Neuron (in vitro differentiated cells): ENCODE data around the gene ADRA2B.

ENCODE experiments used
- H2AFZ ChIP-seq: one replicate; pipeline ENCODE4 v1.6.1; 2013; ENCODE audit warnings: low read depth, mild to moderate bottlenecking, inconsistent platforms, low read length, moderate library complexity
- H3K27me3 ChIP-seq: one replicate; pipeline ENCODE4 v1.6.1; 2013; ENCODE audit warnings: low read length; ENCODE audit not compliant: insufficient read depth
- H3K36me3 ChIP-seq: one replicate; pipeline ENCODE4 v1.6.1; 2013; ENCODE audit warnings: low read length; ENCODE audit not compliant: insufficient read depth
- H3K4me1 ChIP-seq: one replicate; pipeline ENCODE4 v1.6.1; 2013; ENCODE audit warnings: low read length; ENCODE audit not compliant: insufficient read depth
- H3K4me3 ChIP-seq: 2 replicates; pipeline ENCODE4 v1.5.1; 2013; ENCODE audit warnings: mild to moderate bottlenecking, low read length, moderate library complexity
- H3K9me3 ChIP-seq: one replicate; pipeline ENCODE4 v1.6.1; 2013; ENCODE audit warnings: low read length

ADRA2B gene

DNA sequence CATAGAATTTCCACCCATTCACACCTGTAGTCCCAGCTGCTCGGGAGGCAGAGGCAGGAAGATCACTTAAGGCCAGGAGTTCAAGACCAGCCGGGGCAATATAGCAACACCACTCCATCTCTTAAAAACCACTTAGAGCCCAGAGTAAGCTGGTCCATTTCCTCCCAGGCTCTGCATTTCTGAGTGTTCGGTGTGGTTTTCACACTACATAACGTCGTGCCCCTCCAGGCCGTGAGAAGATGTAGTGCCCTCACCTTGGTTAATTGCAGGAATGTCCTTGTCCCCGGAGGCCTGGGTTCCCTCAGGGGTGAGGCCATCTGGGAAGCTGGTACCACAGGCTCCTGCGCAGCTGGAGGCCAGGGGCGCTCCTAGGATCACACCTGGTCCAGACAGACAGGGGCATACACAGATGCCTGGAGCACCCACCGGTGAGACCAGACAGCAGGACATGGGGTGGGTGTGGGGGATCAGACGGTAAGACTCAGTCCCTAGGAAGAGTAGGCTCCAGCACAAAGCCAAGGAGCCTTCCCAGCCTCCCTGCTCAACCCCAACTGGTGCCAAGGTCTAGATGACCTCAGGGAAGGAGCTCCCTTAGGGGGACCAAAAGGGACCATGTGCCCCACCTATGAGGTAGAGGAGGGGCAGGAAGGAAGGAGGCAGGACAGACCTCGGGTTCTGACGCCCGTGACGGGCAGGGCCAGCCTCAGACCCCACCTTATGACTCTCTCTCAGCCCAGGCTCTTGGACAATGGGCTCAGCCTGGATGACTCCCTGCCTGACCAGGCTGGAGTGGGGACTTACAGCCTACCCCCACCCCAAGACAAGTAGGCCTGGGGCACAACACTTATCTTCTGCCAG lies 21.2 kb upstream of the ADRA2B start:
- Histone ChIP-seq H3K27me3 (peaks cover 46% of the 10 kb centered on the region), H2AFZ (no peak overlapping the region), H3K4me3 (no peak overlapping the region), H3K36me3 (no peaks in the 10 kb centered on the region), H3K4me1 (no peaks in the 10 kb centered on the region), H3K9me3 (no peaks in the 10 kb centered on the region)

DNA sequence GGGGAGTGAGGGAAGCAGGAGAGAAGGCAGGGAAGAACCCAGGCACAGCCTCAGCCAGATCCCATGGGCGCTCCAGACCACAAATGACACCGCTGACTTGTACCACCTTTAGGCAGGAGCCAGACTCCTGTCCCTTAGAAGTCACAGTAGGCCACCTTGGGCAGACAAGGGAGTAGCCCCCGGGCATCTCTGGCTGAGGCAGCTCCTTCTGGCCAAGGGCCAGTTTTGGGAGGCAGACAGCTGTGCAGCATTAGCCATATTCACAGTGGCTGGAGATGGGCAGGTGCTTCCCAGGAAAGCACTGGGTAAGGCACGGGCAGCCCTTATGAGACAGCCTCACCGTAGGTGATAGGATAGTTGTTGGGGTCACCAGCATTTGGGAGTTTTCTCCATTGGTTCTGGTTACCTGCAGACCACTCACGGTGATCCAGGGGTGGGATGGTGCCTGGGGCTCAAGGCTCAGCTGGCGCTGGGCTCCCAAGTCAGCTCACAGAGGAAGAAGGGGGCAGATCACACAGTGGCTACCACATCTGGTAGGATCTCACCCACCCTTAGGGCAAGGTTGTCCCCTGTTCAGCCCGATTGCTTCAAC lies 19.9 kb upstream of the ADRA2B start:
- Histone ChIP-seq H3K4me1 (no peaks in the 10 kb centered on the region), H3K9me3 (no peaks in the 10 kb centered on the region), H3K4me3 (no peak overlapping the region), H3K27me3 (peaks cover 48% of the 10 kb centered on the region), H2AFZ (no peak overlapping the region), H3K36me3 (no peaks in the 10 kb centered on the region)

- no peaks in the 10 kb centered on the region for H3K4me1 ChIP-seq
- H3K9me3 ChIP-seq: no peaks in the 10 kb centered on the region
- no peaks in the 10 kb centered on the region for H3K36me3 ChIP-seq
- H3K27me3 ChIP-seq: peaks cover 53% of the 10 kb centered on the region
- H3K4me3 ChIP-seq: no peak overlapping the region
- H2AFZ ChIP-seq: no peak overlapping the region
Observed at GRCh38 chr2:96135621-96136020, 19.2 kb upstream of the ADRA2B start.

DNA sequence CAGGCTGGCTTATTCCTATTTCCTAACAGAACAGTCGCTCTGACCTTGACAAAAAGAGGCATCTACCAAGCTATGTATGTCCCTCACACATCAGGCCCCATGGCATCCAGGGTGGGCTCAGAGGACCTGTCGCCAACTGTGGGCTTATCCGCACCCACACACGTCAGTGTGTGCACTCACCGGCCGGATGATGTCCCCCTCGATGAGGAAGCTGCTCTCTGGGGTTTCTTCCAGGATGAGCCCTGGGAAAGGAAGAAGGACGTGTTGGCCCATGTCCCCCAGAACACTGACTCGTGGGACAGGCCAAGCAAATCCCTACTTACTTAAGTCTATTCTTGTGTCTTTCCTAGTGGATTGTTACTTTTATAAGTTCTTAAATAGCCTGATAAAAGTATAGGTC lies 18.8 kb upstream of the ADRA2B start:
- Histone ChIP-seq H3K36me3 (no peaks in the 10 kb centered on the region), H3K4me1 (no peaks in the 10 kb centered on the region), H3K27me3 (peaks cover 58% of the 10 kb centered on the region), H3K9me3 (no peaks in the 10 kb centered on the region), H2AFZ (no peak overlapping the region), H3K4me3 (no peak overlapping the region)

DNA sequence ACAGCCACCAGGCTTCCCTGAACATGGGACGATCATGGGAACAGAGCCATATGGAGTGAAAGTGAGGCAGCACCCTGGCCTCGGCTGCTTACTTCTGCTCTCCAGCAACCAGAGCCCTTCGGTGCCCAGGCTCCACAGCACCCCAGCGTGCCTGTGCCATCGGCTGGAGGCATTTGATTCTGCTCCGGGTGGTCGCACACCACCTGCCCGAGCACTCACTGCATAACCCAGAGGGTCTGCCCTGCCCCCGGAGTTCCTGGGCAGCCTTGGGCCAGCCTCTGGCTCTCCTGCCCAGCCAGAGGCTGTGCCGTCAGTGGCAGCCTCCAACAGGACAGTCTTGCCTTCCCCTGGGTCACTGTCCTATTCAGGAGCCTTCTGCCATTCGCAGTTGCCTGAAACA lies 18.1 kb upstream of the ADRA2B start:
- H3K27me3 ChIP-seq: peaks cover 61% of the 10 kb centered on the region
- no peak overlapping the region for H2AFZ ChIP-seq
- no peak overlapping the region for H3K4me3 ChIP-seq
- no peaks in the 10 kb centered on the region for H3K9me3 ChIP-seq
- H3K4me1 ChIP-seq: no peaks in the 10 kb centered on the region
- H3K36me3 ChIP-seq: no peaks in the 10 kb centered on the region

- Histone ChIP-seq H3K27me3 (peaks cover 60% of the 10 kb centered on the region), H3K4me1 (no peaks in the 10 kb centered on the region), H3K9me3 (no peaks in the 10 kb centered on the region), H3K4me3 (no peak overlapping the region), H2AFZ (no peak overlapping the region), H3K36me3 (no peaks in the 10 kb centered on the region)
Observed at GRCh38 chr2:96131813-96132745, 15.7 kb upstream of the ADRA2B start.

DNA sequence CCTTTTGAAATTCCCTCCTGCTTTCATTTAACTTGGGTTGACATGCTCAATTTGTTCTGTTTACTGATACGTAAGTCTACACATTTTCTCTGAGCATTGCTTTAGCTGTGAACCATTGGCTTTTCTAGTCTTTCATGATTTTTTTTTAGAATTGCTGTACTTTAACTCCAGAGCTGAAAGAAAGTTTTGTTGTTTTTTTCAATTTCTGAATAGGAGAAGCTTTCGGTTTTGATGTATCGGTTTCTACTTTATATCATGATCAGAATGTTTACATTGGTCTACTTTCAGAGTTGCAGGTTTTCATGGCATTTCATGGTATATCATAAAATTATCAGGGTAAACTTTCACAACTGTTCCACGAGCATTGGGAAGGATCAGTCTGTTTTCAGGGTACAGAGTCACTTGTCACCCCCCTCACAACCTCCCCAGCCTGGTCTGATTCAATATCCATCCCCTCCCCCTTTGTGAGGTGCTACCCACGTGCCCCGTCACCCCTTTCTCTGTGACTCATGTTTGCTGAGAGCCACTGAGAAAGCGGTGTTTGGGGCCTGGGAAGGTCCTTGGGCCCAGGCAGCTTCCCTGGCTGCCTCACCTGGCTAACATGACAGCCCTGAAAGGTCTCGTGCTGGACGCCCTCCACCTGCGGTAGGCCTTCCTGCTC lies 14.9 kb upstream of the ADRA2B start:
- no peaks in the 10 kb centered on the region for H3K36me3 ChIP-seq
- H3K4me3 ChIP-seq: no peak overlapping the region
- peaks cover 61% of the 10 kb centered on the region for H3K27me3 ChIP-seq
- no peaks in the 10 kb centered on the region for H3K4me1 ChIP-seq
- H3K9me3 ChIP-seq: no peaks in the 10 kb centered on the region
- no peak overlapping the region for H2AFZ ChIP-seq

GRCh38 chr2:96130483-96130882 lies 14.1 kb upstream of the ADRA2B start:
- Histone ChIP-seq H3K9me3 (no peaks in the 10 kb centered on the region), H3K4me3 (no peak overlapping the region), H3K4me1 (no peaks in the 10 kb centered on the region), H3K27me3 (peaks cover 53% of the 10 kb centered on the region), H3K36me3 (no peaks in the 10 kb centered on the region), H2AFZ (no peak overlapping the region)

DNA sequence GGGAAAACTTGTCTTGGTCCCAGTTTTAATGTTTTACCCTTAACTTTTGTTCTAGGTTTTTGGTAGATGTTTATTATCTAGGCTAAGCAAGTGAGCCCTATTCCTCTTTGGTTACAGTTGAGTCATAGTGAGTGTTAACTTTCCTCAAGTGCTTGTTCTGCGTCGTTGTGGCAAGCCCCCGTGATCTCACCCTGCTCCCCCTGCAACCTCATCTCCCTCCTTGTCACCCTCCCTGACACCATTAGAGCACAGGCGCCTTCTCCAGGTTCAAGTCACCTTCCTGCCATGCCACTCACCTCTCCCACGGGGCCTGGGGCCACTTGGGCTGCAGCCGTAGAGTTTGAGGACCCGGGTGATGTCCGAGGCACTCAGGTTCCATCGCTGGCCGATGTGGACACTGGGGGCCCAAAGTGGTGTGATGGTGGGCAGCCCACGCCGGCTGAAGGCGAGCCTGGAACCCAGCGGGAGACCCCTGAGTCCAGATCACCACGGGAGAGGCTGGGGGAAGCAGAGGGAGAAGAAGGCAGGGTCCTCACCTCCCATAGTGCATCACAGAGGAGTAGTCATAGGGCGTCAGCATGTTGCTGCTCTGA lies 13.3 kb upstream of the ADRA2B start:
- Histone ChIP-seq H3K9me3 (no peaks in the 10 kb centered on the region), H2AFZ (no peak overlapping the region), H3K36me3 (no peaks in the 10 kb centered on the region), H3K4me1 (no peaks in the 10 kb centered on the region), H3K4me3 (no peak overlapping the region), H3K27me3 (peaks cover 45% of the 10 kb centered on the region)

DNA sequence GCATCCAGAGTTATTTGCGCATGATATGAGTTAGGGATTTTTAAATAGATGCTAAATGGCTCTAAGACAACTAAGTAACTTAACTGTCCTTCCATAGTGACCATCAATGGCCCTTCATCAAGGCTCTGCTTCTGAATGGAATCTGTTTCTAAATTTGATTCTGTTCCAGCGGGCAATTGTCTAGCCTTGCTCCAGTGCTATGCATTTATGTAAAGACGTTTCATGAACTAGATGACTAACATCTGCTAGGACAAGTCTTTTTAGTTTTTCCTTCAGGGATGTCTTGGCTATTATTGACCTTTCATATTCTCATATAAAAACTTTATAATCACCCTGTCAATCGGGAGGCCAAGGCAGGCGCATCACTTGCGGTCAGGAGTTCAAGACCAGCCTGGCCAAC lies 12.1 kb upstream of the ADRA2B start:
- Histone ChIP-seq H3K4me3 (no peak overlapping the region), H3K9me3 (no peaks in the 10 kb centered on the region), H2AFZ (no peak overlapping the region), H3K27me3 (peaks cover 43% of the 10 kb centered on the region), H3K4me1 (no peaks in the 10 kb centered on the region), H3K36me3 (no peaks in the 10 kb centered on the region)

GRCh38 chr2:96124406-96125265 lies 8.3 kb upstream of the ADRA2B start:
- no peak overlapping the region for H3K4me3 ChIP-seq
- H2AFZ ChIP-seq: no peak overlapping the region
- H3K27me3 ChIP-seq: peaks cover 48% of the 10 kb centered on the region
- H3K4me1 ChIP-seq: no peaks in the 10 kb centered on the region
- H3K9me3 ChIP-seq: no peaks in the 10 kb centered on the region
- no peaks in the 10 kb centered on the region for H3K36me3 ChIP-seq

GRCh38 chr2:96123936-96124335 lies 7.6 kb upstream of the ADRA2B start:
- H3K9me3 ChIP-seq: no peaks in the 10 kb centered on the region
- H3K4me1 ChIP-seq: no peaks in the 10 kb centered on the region
- peaks cover 51% of the 10 kb centered on the region for H3K27me3 ChIP-seq
- H3K36me3 ChIP-seq: no peaks in the 10 kb centered on the region
- H3K4me3 ChIP-seq: no peak overlapping the region
- no peak overlapping the region for H2AFZ ChIP-seq
